ENCODE measurements around the gene UBE2D1.

UBE2D1 gene

GRCh38 chr10:58341422-58341821 lies 6.6 kb downstream of the UBE2D1 start:
- DNase-seq (ENCODE audit: low read depth in 2 of 2) = no peak

GRCh38 chr10:58341947-58342346 lies 7.1 kb downstream of the UBE2D1 start:
- no peak for DNase-seq (ENCODE audit: low read depth in 2 of 2)

- DNase-seq (ENCODE audit: low read depth in 2 of 2) = no peak
Observed at GRCh38 chr10:58347967-58348366, 13.2 kb downstream of the UBE2D1 start.

GRCh38 chr10:58348571-58349033 lies 13.8 kb downstream of the UBE2D1 start:
- no peak for DNase-seq (ENCODE audit: low read depth in 2 of 2)

- DNase-seq (ENCODE audit: low read depth in 2 of 2) = no peak
Observed at GRCh38 chr10:58350023-58350422, 15.2 kb downstream of the UBE2D1 start.

- no peak for DNase-seq (ENCODE audit: low read depth in 2 of 2)
Observed at GRCh38 chr10:58350619-58351323, 16.0 kb downstream of the UBE2D1 start.

- no peak for DNase-seq (ENCODE audit: low read depth in 2 of 2)
Observed at GRCh38 chr10:58351616-58352578, 17.1 kb downstream of the UBE2D1 start.

- no peak for DNase-seq (ENCODE audit: low read depth in 2 of 2)
Observed at GRCh38 chr10:58352956-58353610, 18.3 kb downstream of the UBE2D1 start.

GRCh38 chr10:58356756-58357155 lies 21.9 kb downstream of the UBE2D1 start:
- DNase-seq (ENCODE audit: low read depth in 2 of 2) = no peak

GRCh38 chr10:58358314-58358933 lies 23.6 kb downstream of the UBE2D1 start:
- no peak for DNase-seq (ENCODE audit: low read depth in 2 of 2)

GRCh38 chr10:58358947-58359346 lies 24.1 kb downstream of the UBE2D1 start:
- DNase-seq (ENCODE audit: low read depth in 2 of 2) = no peak

GRCh38 chr10:58359541-58359940 lies 24.7 kb downstream of the UBE2D1 start:
- no peak for DNase-seq (ENCODE audit: low read depth in 2 of 2)

- no peak for DNase-seq (ENCODE audit: low read depth in 2 of 2)
Observed at GRCh38 chr10:58360412-58361004, 25.7 kb downstream of the UBE2D1 start.

- DNase-seq (ENCODE audit: low read depth in 2 of 2) = no peak
Observed at GRCh38 chr10:58361353-58361752, 26.5 kb downstream of the UBE2D1 start.

GRCh38 chr10:58362027-58362789 lies 27.4 kb downstream of the UBE2D1 start:
- DNase-seq (ENCODE audit: low read depth in 2 of 2) = no peak

- DNase-seq (ENCODE audit: low read depth in 2 of 2) = no peak
Observed at GRCh38 chr10:58367069-58367468, 32.3 kb downstream of the UBE2D1 start.

GRCh38 chr10:58371473-58371872 lies 36.7 kb downstream of the UBE2D1 start:
- DNase-seq (ENCODE audit: low read depth in 2 of 2) = no peak

- DNase-seq (ENCODE audit: low read depth in 2 of 2) = no peak
Observed at GRCh38 chr10:58372607-58373441, 38.0 kb downstream of the UBE2D1 start.

GRCh38 chr10:58373442-58373827 lies 38.6 kb downstream of the UBE2D1 start:
- no peak for DNase-seq (ENCODE audit: low read depth in 2 of 2)

GRCh38 chr10:58382489-58382995 lies 47.7 kb downstream of the UBE2D1 start:
- DNase-seq (ENCODE audit: low read depth in 2 of 2) = no peak
